GM21576 (cell line): Measurements from ENCODE around the gene TMEM63A.
"Not testable (repeated sequence)": the region's sequence is repeated elsewhere in the genome, so short reads cannot be mapped to it uniquely, and the experiment has no call there.

ENCODE experiments used
- ATAC-seq: cut with Tn5 transposase; IDR thresholded peaks from one replicate; pipeline ENCODE4 v1.9.1; 2021; ENCODE audit warnings: mild to moderate bottlenecking, moderate library complexity; ENCODE audit not compliant: unreplicated experiment

TMEM63A gene

DNA sequence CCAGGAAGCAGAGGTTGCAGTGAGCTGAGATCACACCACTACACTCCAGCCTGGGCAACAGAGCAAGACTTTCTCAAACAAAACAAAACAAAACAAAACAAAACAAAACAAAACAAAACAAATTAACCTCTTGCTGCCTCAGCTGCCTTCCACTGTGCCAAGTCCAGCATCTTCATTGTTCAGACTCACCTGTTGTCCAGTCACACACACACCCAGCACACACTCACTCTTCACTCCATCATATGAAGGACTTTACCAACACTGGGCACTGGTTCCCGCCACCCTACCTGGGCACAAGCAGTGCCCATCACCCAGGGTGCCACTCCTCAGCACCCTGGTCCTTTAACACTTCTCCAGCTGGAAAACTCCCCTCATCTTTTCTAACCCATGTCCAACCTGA lies 27.3 kb upstream of the TMEM63A start:
- ATAC-seq: no peak

- no peak for ATAC-seq
Measured at GRCh38 chr1:225908773-225909172, 26.6 kb upstream of the TMEM63A start.

DNA sequence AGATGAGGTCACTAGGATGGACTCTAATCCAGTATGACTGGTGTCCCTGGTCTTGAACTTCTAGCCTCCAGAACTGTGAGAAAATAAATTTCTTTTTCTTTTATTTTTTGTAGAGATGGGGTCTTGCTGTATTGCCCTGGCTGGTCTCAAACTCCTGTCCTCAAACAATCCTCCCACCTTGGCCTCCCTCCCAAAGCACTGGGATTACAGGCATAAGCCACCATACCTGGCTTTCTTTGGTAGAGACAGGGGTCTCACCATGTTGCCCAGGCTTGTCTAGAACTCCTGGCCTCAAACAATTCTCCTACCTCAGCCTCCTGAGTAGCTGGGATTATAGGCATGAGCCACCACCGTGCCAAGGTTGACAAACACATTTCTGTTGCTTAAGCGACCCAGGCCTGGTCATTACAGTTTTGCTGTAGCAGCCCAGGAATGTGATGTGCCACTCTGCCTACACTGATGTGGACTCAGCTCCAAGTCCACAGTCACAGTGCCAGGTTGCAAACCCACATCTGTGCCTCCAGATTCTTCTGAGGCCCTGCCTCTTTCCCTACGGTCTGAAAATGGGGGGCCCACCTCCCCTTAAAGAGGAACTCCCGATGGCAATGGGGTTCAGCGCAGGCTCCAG lies 25.9 kb upstream of the TMEM63A start:
- no peak for ATAC-seq

DNA sequence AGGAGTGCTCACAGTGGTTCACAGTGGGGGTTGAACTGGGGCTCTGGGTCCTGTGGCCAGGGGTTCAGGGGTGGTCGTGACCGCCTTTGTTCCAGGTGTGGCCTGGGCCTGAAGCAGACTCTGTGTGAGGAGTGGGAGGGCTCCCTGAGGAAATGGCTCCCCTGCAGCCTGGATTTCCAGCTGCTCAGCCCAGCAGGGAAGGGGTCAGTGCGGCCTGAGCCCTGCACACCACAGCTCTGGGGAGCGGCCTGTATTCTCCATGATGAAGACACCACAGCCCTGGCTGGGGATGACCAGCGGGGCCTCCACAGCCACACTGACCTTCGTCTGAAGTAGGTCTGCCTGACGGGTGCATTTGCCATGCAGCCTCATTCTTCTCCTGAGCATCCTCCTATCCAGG lies 25.2 kb upstream of the TMEM63A start:
- ATAC-seq: no peak

DNA sequence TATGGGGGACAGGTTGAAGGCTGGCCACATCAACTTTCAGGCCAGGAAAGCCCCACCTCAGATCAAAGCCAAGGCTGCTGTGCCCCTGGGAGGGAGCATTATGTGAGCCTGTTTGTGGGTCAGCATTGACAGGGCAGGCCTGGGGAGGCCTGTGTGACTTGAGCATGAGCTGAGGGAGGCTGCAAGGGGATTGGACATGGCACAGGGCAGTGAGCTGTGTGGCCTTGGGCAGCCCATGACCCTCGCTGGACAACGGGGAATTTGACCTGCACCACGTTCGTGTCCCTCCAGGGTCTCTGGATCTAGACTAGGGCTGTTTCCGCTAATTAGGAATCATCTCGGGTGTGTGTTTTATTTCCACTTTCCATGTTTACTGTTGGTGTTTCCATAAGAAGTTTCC lies 24.3 kb upstream of the TMEM63A start:
- ATAC-seq: no peak

- no peak for ATAC-seq
Measured at GRCh38 chr1:225903623-225904022, 21.4 kb upstream of the TMEM63A start.

DNA sequence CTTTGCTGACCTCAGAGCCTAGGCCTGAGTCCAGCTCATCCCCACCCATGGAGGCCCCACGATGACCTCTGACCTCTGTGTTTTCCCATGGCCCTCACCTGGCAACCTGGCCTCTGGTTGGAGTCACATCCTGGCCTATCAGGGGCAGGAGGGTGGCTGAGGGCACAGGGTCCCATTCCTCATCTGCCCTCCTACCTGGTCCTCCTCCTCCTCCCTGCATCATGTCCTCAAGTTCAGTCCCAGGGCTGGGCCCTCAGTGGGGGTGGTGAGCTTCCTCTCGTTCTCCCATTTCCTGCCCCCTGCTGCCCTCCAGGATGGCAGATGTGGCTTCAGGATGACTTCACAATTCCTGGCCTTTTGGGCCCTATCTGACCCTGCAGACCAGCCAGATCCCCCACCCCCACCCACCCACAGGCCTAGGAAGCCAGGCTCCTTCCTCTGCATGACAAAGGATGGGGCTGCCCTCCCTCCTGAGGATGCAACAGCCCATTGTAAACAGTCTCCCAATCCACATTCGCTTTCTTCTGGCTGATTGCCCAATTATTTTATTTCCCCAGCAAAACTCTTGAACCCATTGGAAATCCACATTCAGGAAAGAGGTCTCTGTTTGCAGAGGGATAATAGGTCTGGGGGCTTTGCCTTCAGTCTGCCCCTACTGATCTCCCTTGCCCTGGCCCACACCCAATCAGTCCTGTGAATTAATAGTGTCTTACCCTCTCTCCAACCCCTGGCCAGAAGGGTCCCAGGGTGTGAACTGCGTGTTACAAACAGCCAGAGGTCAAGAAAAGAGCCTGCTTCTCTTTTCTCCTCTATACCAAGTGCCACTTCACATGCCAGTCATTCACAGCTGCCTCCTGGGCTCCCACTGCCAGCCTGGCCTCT lies 17.1 kb upstream of the TMEM63A start:
- ATAC-seq: no peak

- no peak for ATAC-seq
Measured at GRCh38 chr1:225897595-225898514, 15.7 kb upstream of the TMEM63A start.

- peak; percentile 100 for ATAC-seq
Measured at GRCh38 chr1:225896937-225897549, 14.9 kb upstream of the TMEM63A start.

GRCh38 chr1:225896494-225896893 lies 14.3 kb upstream of the TMEM63A start:
- ATAC-seq: no peak

- ATAC-seq: no peak
Measured at GRCh38 chr1:225892307-225892706, 10.1 kb upstream of the TMEM63A start.

- no peak for ATAC-seq
Measured at GRCh38 chr1:225891229-225891972, 9.2 kb upstream of the TMEM63A start.

DNA sequence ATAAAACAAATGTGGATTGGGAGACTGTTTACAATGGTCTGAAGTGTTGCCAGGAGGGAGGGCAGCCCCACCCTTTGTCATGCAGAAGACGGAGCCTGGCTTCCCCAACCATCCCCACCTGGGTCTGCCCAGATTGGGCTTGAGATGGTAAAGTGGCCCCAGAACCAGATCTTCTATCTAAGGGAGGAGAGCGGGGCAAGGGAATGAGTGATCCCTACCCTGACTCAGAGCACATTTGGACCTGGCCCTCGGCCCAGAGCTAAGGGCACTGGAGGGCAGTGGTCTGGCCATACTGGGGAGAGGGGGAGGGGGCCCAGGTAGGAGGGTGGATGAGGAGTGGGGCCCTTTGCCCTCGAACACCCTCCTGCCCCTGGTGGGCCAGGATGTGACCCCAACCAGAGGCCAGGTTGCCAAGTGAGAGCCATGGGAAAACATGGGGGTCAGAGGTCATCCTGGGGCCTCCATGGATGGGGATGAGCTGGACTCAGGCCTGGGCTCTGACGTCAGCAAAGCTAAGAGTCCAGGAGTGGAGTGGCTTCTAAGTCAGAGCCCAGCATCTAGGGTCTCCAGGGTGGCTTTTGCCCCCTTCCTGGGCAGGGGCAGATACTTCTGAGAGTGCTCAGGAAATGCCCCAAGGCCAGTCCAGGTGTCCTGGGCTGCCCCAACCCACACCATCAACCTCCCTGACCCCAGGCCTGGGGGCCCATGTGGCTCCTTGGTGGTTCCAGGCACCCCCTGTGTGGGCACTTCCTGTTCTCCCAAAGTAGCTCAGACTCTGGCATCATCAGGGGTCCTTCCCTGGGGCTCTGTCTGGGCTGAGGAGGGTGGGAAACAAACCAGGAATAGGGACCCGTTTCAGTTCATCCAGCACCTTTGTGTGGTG lies 8.4 kb upstream of the TMEM63A start:
- ATAC-seq: no peak

GRCh38 chr1:225889743-225890142 lies 7.6 kb upstream of the TMEM63A start:
- no peak for ATAC-seq

- ATAC-seq: no peak
Measured at GRCh38 chr1:225888898-225889601, 6.9 kb upstream of the TMEM63A start, which contains the start of gene LEFTY1. Gene LEFTY1, minus strand, starts transcription at chr1:225889146. Its CDS starts 80 bp downstream, at chr1:225889066.

DNA sequence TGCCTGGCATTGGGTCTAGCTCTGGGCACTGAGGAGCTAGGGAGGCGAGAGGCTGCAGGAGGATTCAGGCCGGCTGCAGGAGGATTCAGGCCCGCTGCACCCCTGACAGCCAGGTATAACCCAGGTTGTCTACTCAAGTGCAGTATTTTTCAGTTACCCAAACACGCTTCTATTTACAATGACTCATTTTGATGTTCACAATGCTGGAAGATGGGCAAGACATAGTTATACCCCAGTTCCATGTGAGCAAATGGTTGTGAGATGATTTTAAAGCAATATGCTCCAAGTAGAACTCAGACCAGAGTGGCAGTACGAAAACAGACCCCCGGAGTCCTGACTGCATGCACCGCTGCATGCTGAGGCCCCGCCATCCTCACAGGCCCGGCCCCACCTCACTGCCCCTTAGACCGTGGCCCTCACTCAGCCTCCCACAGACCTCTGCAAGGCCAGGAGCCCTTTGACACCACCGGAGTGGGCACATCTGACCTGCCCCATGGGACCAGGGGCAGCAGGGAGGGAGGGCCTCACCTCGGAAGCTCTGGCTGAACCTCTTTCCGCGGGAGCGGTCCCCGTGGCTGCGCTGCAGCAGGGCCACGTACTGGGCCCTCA lies 6.2 kb upstream of the TMEM63A start:
- ATAC-seq: no peak

- not testable (repeated sequence) for ATAC-seq
Measured at GRCh38 chr1:225887554-225888288, 5.5 kb upstream of the TMEM63A start.

DNA sequence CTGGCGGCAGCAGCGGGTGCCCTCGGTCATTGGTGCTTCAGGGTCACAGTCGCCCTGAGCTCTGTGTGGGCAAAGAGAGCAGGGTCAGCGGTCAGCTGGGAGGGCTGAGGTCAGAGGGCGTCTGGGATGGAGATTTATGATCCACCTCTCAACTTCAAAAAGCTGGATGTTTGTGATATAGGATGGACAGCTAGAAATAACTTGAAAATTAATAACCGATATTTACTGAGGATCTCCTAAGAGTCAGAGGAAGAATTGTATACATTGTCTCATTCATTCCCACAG lies 4.8 kb upstream of the TMEM63A start:
- no peak for ATAC-seq
